ENCODE measurements around the gene LENG8. TPM values are rescaled to one million over a fixed set of nuclear protein-coding genes. Genes with fewer than 3 reads are reported as not detected.

The LENG8 gene
- total and polyA plus RNA-seq, 9 donors = 28.7 to 155 (median 104) TPM

DNA sequence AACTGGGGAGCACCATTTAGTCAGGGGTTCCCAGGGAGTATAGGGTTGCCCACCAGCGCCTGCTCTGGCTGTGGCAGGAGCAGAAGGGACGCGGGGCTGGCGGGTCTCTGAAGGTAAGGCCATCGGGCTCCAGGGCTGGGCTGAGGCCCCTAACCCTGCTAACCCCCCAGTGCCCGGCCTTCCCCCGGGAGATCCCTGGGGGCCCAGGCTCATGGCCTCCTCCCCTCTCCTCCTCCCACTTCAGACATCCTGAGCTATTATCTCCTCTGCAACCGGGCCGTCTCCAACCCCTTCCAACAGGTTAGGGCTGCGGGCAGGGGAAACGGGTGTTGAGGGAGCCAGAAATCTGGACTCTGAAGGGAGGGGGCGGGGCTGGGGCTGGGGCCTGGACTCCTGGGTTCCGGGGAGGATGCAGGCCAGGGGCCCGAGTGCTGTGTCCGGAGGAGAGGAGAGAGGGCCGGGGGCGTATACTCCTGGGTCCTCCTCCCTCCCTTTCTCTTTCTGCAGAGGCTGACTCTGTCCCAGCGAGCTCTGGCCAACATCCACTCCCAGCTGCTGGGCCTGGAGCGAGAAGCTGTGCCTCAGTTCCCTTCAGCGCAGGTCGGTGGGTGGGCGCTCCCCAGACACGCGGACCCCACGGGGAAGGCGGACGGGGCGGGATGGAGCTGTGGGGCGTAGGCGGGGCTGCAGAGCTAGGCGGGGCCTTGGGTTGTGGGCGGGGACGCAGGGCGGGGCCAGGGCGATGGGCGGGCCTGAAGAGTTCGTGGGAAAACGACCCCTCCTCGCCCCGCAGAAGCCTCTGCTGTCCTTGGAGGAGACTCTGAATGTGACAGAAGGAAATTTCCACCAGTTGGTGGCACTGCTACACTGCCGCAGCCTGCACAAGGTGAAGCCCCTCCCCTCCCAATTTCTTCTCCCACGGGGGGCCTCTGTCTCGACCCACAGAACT is 18.4 kb upstream of the LENG8 start:
- WGBS (ENCODE audit: insufficient coverage) = 1% methylated on average over 20 of the region's 43 CpGs
- H3K27ac ChIP-seq (ENCODE audit: low read length) = no peak overlapping the region

GRCh38 chr19:54431255-54431838 is 17.7 kb upstream of the LENG8 start:
- Histone ChIP-seq H3K27me3 (ENCODE audit: control insufficient read depth, insufficient read depth, low read length) (peaks cover 37% of the 10 kb centered on the region), H3K9me3 (replicated peaks; ENCODE audit: control insufficient read depth, low read depth, low read length) (no peaks in the 10 kb centered on the region), H3K4me1 (ENCODE audit: control insufficient read depth, insufficient read depth, low read length) (peaks cover 30% of the 10 kb centered on the region), H3K36me3 (ENCODE audit: control insufficient read depth, insufficient read depth, low read length) (no peaks in the 10 kb centered on the region), H3K27ac (ENCODE audit: low read length) (no peak overlapping the region), H3K4me3 (ENCODE audit: low read length) (no peak overlapping the region)
- peak; percentile 42 for DNase-seq
- 36% methylated on average over 8 of the region's 11 CpGs for WGBS (ENCODE audit: insufficient coverage)

More for the DNA sequence above, 18.4 kb upstream of the LENG8 start:
- H3K9me3 ChIP-seq (replicated peaks; ENCODE audit: control insufficient read depth, low read depth, low read length) = no peaks in the 10 kb centered on the region
- peak overlapping the region; percentile 13 for H3K4me3 ChIP-seq (ENCODE audit: low read length)
- peak; percentile 84 for DNase-seq
- no peaks in the 10 kb centered on the region for H3K36me3 ChIP-seq (ENCODE audit: control insufficient read depth, insufficient read depth, low read length)
- H3K4me1 ChIP-seq (ENCODE audit: control insufficient read depth, insufficient read depth, low read length) = peaks cover 22% of the 10 kb centered on the region
- H3K27me3 ChIP-seq (ENCODE audit: control insufficient read depth, insufficient read depth, low read length) = peaks cover 37% of the 10 kb centered on the region

GRCh38 chr19:54432144-54432738 is 16.8 kb upstream of the LENG8 start:
- Histone ChIP-seq H3K9me3 (replicated peaks; ENCODE audit: control insufficient read depth, low read depth, low read length) (no peaks in the 10 kb centered on the region), H3K36me3 (ENCODE audit: control insufficient read depth, insufficient read depth, low read length) (no peaks in the 10 kb centered on the region), H3K27ac (ENCODE audit: low read length) (no peak overlapping the region), H3K4me3 (ENCODE audit: low read length) (no peak overlapping the region), H3K4me1 (ENCODE audit: control insufficient read depth, insufficient read depth, low read length) (peaks cover 33% of the 10 kb centered on the region), H3K27me3 (ENCODE audit: control insufficient read depth, insufficient read depth, low read length) (peaks cover 37% of the 10 kb centered on the region)
- DNase-seq = no peak
- WGBS (ENCODE audit: insufficient coverage) = 76% methylated on average over 4 of the region's 10 CpGs

- Histone ChIP-seq H3K27ac (ENCODE audit: low read length) (no peak overlapping the region), H3K4me1 (ENCODE audit: control insufficient read depth, insufficient read depth, low read length) (peaks cover 35% of the 10 kb centered on the region), H3K4me3 (ENCODE audit: low read length) (no peak overlapping the region), H3K27me3 (ENCODE audit: control insufficient read depth, insufficient read depth, low read length) (peaks cover 34% of the 10 kb centered on the region), H3K36me3 (ENCODE audit: control insufficient read depth, insufficient read depth, low read length) (peaks cover 2% of the 10 kb centered on the region), H3K9me3 (replicated peaks; ENCODE audit: control insufficient read depth, low read depth, low read length) (no peaks in the 10 kb centered on the region)
- no peak for DNase-seq
- 77% methylated on average over 2 of the region's 5 CpGs for WGBS (ENCODE audit: insufficient coverage)
Measured at GRCh38 chr19:54433697-54434096, 15.3 kb upstream of the LENG8 start.

DNA sequence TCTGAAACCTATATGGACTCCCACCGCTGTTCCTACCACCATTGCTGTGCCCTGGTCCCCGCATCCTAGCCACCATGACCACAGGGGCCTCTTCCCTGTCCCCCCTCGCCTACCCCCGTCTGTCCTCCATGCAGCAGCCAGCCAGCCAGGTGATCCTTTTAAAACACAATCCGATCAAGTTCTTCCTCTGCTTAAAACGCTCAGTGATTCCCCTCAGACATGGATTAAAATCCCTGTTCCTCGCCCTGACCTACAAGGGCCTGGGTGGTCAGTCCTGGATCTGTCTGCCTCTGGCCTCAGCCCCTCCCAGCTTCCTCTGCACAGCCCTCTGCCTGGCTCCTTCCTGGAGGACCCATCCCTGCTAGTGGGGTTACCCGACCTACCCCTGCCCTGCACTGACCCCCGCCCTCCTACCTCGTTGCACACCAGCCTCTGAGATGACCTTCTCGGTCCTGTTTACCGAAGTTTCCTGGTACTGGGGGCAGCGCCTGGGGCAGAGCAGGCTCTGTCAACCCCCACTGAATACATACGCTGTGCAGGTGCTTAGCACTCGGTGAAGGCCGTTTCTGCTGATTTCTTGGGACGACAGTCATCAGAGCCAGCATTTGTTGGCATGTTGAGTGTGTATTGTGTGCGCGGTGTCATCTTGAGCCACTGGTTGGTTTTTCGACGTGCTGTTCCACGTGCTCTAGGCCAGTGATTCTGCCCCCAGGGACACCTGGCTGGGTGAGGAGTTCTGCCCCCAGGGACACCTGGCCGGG is 14.7 kb upstream of the LENG8 start:
- Histone ChIP-seq H3K4me1 (ENCODE audit: control insufficient read depth, insufficient read depth, low read length) (peaks cover 41% of the 10 kb centered on the region), H3K9me3 (replicated peaks; ENCODE audit: control insufficient read depth, low read depth, low read length) (no peaks in the 10 kb centered on the region), H3K27ac (ENCODE audit: low read length) (no peak overlapping the region), H3K4me3 (ENCODE audit: low read length) (no peak overlapping the region), H3K36me3 (ENCODE audit: control insufficient read depth, insufficient read depth, low read length) (peaks cover 5% of the 10 kb centered on the region), H3K27me3 (ENCODE audit: control insufficient read depth, insufficient read depth, low read length) (peaks cover 28% of the 10 kb centered on the region)
- DNase-seq = no peak
- 61% methylated on average over 23 of the region's 23 CpGs for WGBS (ENCODE audit: insufficient coverage)

DNA sequence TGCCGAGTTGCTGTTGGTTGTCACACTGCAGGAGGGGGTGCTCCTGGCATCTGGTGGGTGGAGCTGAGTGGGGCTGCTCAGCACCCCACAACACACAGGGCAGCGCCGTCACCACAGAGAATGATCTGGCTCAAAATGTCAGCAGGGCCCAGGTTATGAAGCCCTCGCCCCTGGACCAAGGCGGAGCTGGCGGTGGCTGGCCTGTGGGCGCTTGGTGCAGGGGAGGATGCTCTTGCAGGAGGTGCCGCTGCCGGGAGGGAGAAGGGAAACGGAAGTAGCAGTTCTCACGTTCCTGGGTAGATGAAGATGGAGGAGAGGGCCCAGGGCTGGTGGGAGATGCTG is 14.2 kb upstream of the LENG8 start:
- WGBS (ENCODE audit: insufficient coverage) = 46% methylated on average over 9 of the region's 11 CpGs
- no peaks in the 10 kb centered on the region for H3K9me3 ChIP-seq (replicated peaks; ENCODE audit: control insufficient read depth, low read depth, low read length)
- peaks cover 23% of the 10 kb centered on the region for H3K27me3 ChIP-seq (ENCODE audit: control insufficient read depth, insufficient read depth, low read length)
- H3K4me3 ChIP-seq (ENCODE audit: low read length) = no peak overlapping the region
- peaks cover 5% of the 10 kb centered on the region for H3K36me3 ChIP-seq (ENCODE audit: control insufficient read depth, insufficient read depth, low read length)
- peaks cover 42% of the 10 kb centered on the region for H3K4me1 ChIP-seq (ENCODE audit: control insufficient read depth, insufficient read depth, low read length)
- no peak overlapping the region for H3K27ac ChIP-seq (ENCODE audit: low read length)
- no peak for DNase-seq

DNA sequence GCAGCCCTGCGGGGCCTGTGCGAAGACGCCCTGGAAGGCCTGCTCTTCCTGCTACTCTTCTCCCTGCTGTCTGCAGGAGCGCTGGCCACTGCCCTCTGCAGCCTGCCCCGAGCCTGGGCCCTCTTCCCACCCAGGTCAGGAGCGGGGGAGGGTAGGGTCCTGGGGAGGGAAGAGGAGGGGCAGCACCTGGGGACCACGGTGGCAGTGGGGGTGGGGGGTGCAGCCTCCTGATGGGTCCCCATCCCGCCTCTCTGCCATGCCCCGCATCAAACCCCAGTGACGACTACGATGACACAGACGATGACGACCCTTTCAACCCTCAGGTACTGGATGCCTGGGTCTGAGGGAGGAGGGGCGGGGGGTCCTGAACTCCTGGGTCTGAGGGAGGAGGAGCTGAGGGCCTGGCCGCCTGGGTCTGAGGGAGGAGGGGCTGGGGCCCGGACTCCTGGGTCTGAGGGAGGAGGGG is 13.4 kb upstream of the LENG8 start:
- Histone ChIP-seq H3K36me3 (ENCODE audit: control insufficient read depth, insufficient read depth, low read length) (peaks cover 5% of the 10 kb centered on the region), H3K27me3 (ENCODE audit: control insufficient read depth, insufficient read depth, low read length) (peaks cover 16% of the 10 kb centered on the region), H3K4me1 (ENCODE audit: control insufficient read depth, insufficient read depth, low read length) (peaks cover 37% of the 10 kb centered on the region), H3K9me3 (replicated peaks; ENCODE audit: control insufficient read depth, low read depth, low read length) (no peaks in the 10 kb centered on the region), H3K4me3 (ENCODE audit: low read length) (no peak overlapping the region), H3K27ac (ENCODE audit: low read length) (peak overlapping the region; percentile 13)
- DNase-seq = peak; percentile 30
- WGBS (ENCODE audit: insufficient coverage) = 33% methylated on average over 7 of the region's 16 CpGs

GRCh38 chr19:54436031-54436523 is 12.9 kb upstream of the LENG8 start:
- Histone ChIP-seq H3K36me3 (ENCODE audit: control insufficient read depth, insufficient read depth, low read length) (peaks cover 5% of the 10 kb centered on the region), H3K27me3 (ENCODE audit: control insufficient read depth, insufficient read depth, low read length) (peaks cover 14% of the 10 kb centered on the region), H3K27ac (ENCODE audit: low read length) (peak overlapping the region; percentile 13), H3K9me3 (replicated peaks; ENCODE audit: control insufficient read depth, low read depth, low read length) (no peaks in the 10 kb centered on the region), H3K4me3 (ENCODE audit: low read length) (no peak overlapping the region), H3K4me1 (ENCODE audit: control insufficient read depth, insufficient read depth, low read length) (peaks cover 33% of the 10 kb centered on the region)
- DNase-seq = peak; percentile 35
- WGBS (ENCODE audit: insufficient coverage) = 16% methylated on average over 14 of the region's 15 CpGs

DNA sequence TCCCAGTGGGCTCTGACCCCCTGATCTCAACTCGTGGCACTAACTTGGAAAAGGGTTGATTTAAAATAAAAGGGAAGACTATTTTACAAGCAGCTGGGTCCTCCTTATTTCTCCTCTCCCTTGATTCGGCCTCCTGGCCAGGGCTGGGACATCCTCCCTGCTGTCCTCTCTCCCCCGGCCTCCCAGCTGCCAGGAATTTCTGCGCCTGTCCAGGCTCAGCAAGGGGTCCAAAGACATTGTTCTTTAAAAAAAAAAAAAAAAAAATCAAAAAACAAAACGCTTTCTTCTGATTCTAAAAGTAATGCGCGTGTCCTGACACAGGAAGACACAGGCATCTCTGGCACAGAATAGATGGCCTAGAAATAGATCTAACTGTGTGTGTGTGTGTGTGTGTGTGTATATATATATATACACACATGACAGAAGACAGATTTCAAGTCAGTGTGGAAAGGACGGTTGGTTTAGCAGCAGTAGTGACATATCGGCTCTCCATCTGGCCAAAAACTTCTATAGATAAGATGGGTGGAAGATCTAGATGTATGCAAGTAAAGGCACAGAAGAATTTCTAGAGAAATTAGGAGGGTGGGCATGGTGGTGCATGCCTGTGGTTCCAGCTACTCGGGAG is 12.3 kb upstream of the LENG8 start:
- 40% methylated on average over 1 of the region's 10 CpGs for WGBS (ENCODE audit: insufficient coverage)
- no peaks in the 10 kb centered on the region for H3K9me3 ChIP-seq (replicated peaks; ENCODE audit: control insufficient read depth, low read depth, low read length)
- peak; percentile 61 for DNase-seq
- H3K27ac ChIP-seq (ENCODE audit: low read length) = no peak overlapping the region
- H3K4me1 ChIP-seq (ENCODE audit: control insufficient read depth, insufficient read depth, low read length) = peaks cover 27% of the 10 kb centered on the region
- H3K36me3 ChIP-seq (ENCODE audit: control insufficient read depth, insufficient read depth, low read length) = peaks cover 5% of the 10 kb centered on the region
- peaks cover 11% of the 10 kb centered on the region for H3K27me3 ChIP-seq (ENCODE audit: control insufficient read depth, insufficient read depth, low read length)
- H3K4me3 ChIP-seq (ENCODE audit: low read length) = no peak overlapping the region

All from muscle of leg (tissue), 11 donors.